SK-N-SH treated with all-trans-retinoic acid at 6 μM for 48 hours (cell line): ENCODE results near the gene ASCC3.

Source experiments
- ARNTL ChIP-seq: fragments of 450-650 bp; formaldehyde crosslinking; IDR thresholded peaks from 2 replicates; pipeline ENCODE4 v1.5.0; 2020; ENCODE audit warnings: low read depth, mild to moderate bottlenecking, moderate library complexity, borderline replicate concordance
- BACH2 ChIP-seq: fragments of 250-450 bp; sonication (Bioruptor Pico); IDR thresholded peaks from 2 replicates; pipeline ENCODE4 v1.9.0; 2021; ENCODE audit warnings: mild to moderate bottlenecking, borderline replicate concordance
- PPARA ChIP-seq: fragments of 250-450 bp; sonication (Bioruptor Pico); IDR thresholded peaks from 2 replicates; pipeline ENCODE4 v1.5.0; 2020; ENCODE audit warnings: mild to moderate bottlenecking, borderline replicate concordance
- SNAI2 ChIP-seq: fragments of 250-450 bp; sonication (Bioruptor Pico); IDR thresholded peaks from 2 replicates; pipeline ENCODE4 v1.5.0; 2020; ENCODE audit warnings: mild to moderate bottlenecking, moderate library complexity
- TCF4 ChIP-seq: fragments of 250-450 bp; sonication (Bioruptor Pico); IDR thresholded peaks from 2 replicates; pipeline ENCODE4 v1.8.0; 2021; ENCODE audit warnings: mild to moderate bottlenecking, moderate library complexity, borderline replicate concordance
- ZFP30 ChIP-seq: fragments of 450-650 bp; formaldehyde crosslinking; IDR thresholded peaks from 2 replicates; pipeline ENCODE4 v1.5.0; 2022; ENCODE audit warnings: mild to moderate bottlenecking, moderate library complexity
- TF ChIP-seq, protein P1 (sequence below): fragments of 250-450 bp; sonication (Bioruptor Pico); IDR thresholded peaks from 2 replicates; pipeline ENCODE4 v1.5.1; 2020; ENCODE audit warnings: low read depth, mild to moderate bottlenecking, moderate library complexity

DNA sequence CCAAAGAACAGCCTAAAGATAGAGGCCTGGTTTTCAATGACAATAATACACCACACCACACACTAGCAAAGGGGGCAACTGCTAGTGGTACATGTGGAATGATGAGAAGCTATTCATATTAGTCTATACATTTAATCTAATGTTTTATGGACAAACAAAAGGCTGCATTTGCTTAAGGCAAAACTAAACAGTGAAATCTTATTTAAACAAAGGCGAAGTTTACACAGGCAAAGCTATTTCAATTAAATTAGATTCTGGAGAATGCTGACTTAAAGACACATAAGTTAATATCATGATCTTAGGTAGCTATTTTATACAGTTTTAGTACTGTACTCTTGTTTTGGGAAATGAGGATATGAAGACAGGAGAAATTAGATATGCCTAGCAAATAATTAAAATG lies 362.5 kb downstream of the ASCC3 start:
- TF ChIP-seq ARNTL (CRISPR knock-in tag) (no peak), BACH2 (CRISPR knock-in tag) (no peak), ZFP30 (CRISPR knock-in tag) (no peak), SNAI2 (no peak), PPARA (no peak), TCF4 (CRISPR knock-in tag) (no peak)
- TF ChIP-seq, protein P1, sequence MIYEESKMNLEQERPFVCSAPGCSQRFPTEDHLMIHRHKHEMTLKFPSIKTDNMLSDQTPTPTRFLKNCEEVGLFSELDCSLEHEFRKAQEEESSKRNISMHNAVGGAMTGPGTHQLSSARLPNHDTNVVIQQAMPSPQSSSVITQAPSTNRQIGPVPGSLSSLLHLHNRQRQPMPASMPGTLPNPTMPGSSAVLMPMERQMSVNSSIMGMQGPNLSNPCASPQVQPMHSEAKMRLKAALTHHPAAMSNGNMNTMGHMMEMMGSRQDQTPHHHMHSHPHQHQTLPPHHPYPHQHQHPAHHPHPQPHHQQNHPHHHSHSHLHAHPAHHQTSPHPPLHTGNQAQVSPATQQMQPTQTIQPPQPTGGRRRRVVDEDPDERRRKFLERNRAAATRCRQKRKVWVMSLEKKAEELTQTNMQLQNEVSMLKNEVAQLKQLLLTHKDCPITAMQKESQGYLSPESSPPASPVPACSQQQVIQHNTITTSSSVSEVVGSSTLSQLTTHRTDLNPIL (CRISPR knock-in tag): no peak
